ENCODE results near the gene RASSF5. TPM values are rescaled to one million over a fixed set of nuclear protein-coding genes. Genes with fewer than 3 reads are reported as not detected.
A peak's percentile ranks its signal among the peaks of the same experiment; 100 is the strongest.

Gene RASSF5
- total RNA-seq, 1 experiment from 2014 or later, result 12.4 TPM

- peaks cover 28% of the 10 kb centered on the region for H3K4me1 ChIP-seq (replicated peaks; ENCODE audit: insufficient read depth)
- no peak overlapping the region for H3K4me3 ChIP-seq
- no peaks in the 10 kb centered on the region for H4K20me1 ChIP-seq (ENCODE audit: insufficient read depth)
- ChIA-PET CTCF (interaction anchor here (1.1 to 3.0 kb wide), 2 partner anchors 39 to 79 kb away, joined by 3 to 13 read pairs; no protein-coding TSS in a partner anchor), POLR2A (ENCODE audit: unreplicated experiment) (interaction anchor here (0.8 kb wide), 1 partner anchor 93 kb away, joined by 7 read pairs; no protein-coding TSS in a partner anchor)
- peaks cover 12% of the 10 kb centered on the region for H3F3A ChIP-seq (ENCODE audit: insufficient read depth, low read depth)
- H3K27me3 ChIP-seq (ENCODE audit: insufficient read depth, low read depth), result no peaks in the 10 kb centered on the region
- H3K79me2 ChIP-seq (ENCODE audit: low read depth), result no peaks in the 10 kb centered on the region
- no peak overlapping the region for H2AFZ ChIP-seq
- H3K27ac ChIP-seq, result no peak overlapping the region
- H3K9me3 ChIP-seq (ENCODE audit: insufficient read depth, low read depth), result no peaks in the 10 kb centered on the region
- H3K36me3 ChIP-seq (ENCODE audit: low read depth), result no peaks in the 10 kb centered on the region
- H3K9me2 ChIP-seq (ENCODE audit: insufficient read depth), result no peaks in the 10 kb centered on the region
- peak; percentile 42 to 64 for DNase-seq
- intact Hi-C loops (cut with micrococcal nuclease; ENCODE audit: unreplicated experiment), result loop anchor here (1.0 to 5.0 kb wide), 3 partner anchors 42 to 94 kb away; no protein-coding TSS in a partner anchor
- TF ChIP-seq CTCF (conservative IDR thresholded peaks at IDR 0.05), result peak; percentile 95
- TF ChIP-seq EZH2 (IDR thresholded peaks at IDR 0.05; ENCODE audit: low read depth), result no peak
- H3K4me2 ChIP-seq, result no peak overlapping the region
- BruUV-seq (replicated peaks), result no TSS peak
Measured at GRCh38 chr1:206583707-206584648, 76.6 kb downstream of the RASSF5 start.

- ChIA-PET CTCF (interaction anchor here (3.0 kb wide), 1 partner anchor 79 kb away, joined by 13 read pairs; no protein-coding TSS in a partner anchor), POLR2A (ENCODE audit: unreplicated experiment) (interaction anchor here (0.8 kb wide), 1 partner anchor 93 kb away, joined by 7 read pairs; no protein-coding TSS in a partner anchor)
- intact Hi-C loops (cut with micrococcal nuclease; ENCODE audit: unreplicated experiment), result loop anchor here (5.0 kb wide), 1 partner anchor 42 kb away; no protein-coding TSS in a partner anchor
- no TSS peak for BruUV-seq (replicated peaks)
- Histone ChIP-seq H2AFZ (no peak overlapping the region), H3K79me2 (ENCODE audit: low read depth) (no peaks in the 10 kb centered on the region), H3K27ac (no peak overlapping the region), H3K4me1 (replicated peaks; ENCODE audit: insufficient read depth) (peaks cover 29% of the 10 kb centered on the region), H3K9me2 (ENCODE audit: insufficient read depth) (no peaks in the 10 kb centered on the region), H3K36me3 (ENCODE audit: low read depth) (no peaks in the 10 kb centered on the region), H3K4me3 (no peak overlapping the region), H4K20me1 (ENCODE audit: insufficient read depth) (no peaks in the 10 kb centered on the region), H3K4me2 (no peak overlapping the region), H3F3A (ENCODE audit: insufficient read depth, low read depth) (peaks cover 12% of the 10 kb centered on the region), H3K27me3 (ENCODE audit: insufficient read depth, low read depth) (no peaks in the 10 kb centered on the region), H3K9me3 (ENCODE audit: insufficient read depth, low read depth) (no peaks in the 10 kb centered on the region)
- no peak for TF ChIP-seq CTCF (conservative IDR thresholded peaks at IDR 0.05)
- TF ChIP-seq EZH2 (IDR thresholded peaks at IDR 0.05; ENCODE audit: low read depth), result no peak
- DNase-seq, result no peak
Measured at GRCh38 chr1:206584683-206585082, 77.4 kb downstream of the RASSF5 start.

- peak overlapping the region; percentile 44 for H3K27ac ChIP-seq
- H3K27me3 ChIP-seq (ENCODE audit: insufficient read depth, low read depth), result no peaks in the 10 kb centered on the region
- intact Hi-C loops (cut with micrococcal nuclease; ENCODE audit: unreplicated experiment), result no loop called here
- POLR2A ChIA-PET (ENCODE audit: unreplicated experiment), result no interaction called here
- no TSS peak for BruUV-seq (replicated peaks)
- no peak overlapping the region for H2AFZ ChIP-seq
- TF ChIP-seq CTCF (conservative IDR thresholded peaks at IDR 0.05), result no peak
- no peak for TF ChIP-seq EZH2 (IDR thresholded peaks at IDR 0.05; ENCODE audit: low read depth)
- H3K79me2 ChIP-seq (ENCODE audit: low read depth), result no peaks in the 10 kb centered on the region
- 0 out of 2 replicates have a peak, but pooled peaks cover 6% of the 10 kb centered on the region for H3K36me3 ChIP-seq (ENCODE audit: low read depth)
- DNase-seq, result peak; percentile 50 to 57
- no peaks in the 10 kb centered on the region for H3K9me3 ChIP-seq (ENCODE audit: insufficient read depth, low read depth)
- H3K4me2 ChIP-seq, result peak overlapping the region; percentile 23
- no peaks in the 10 kb centered on the region for H4K20me1 ChIP-seq (ENCODE audit: insufficient read depth)
- CTCF ChIA-PET, result interaction anchor here (0.8 kb wide), 1 partner anchor 26 kb away, joined by 4 read pairs; the partner anchor contains the start of gene EIF2D
- H3K4me1 ChIP-seq (replicated peaks; ENCODE audit: insufficient read depth), result peaks cover 35% of the 10 kb centered on the region
- no peaks in the 10 kb centered on the region for H3K9me2 ChIP-seq (ENCODE audit: insufficient read depth)
- no peak overlapping the region for H3K4me3 ChIP-seq
- H3F3A ChIP-seq (ENCODE audit: insufficient read depth, low read depth), result peaks cover 20% of the 10 kb centered on the region
Measured at GRCh38 chr1:206586501-206587445, 79.4 kb downstream of the RASSF5 start.

Data from PC-9 (cell line).